Keratinocyte (primary cell): Measurements from ENCODE around the gene PPP1R16B. TPM values are rescaled to one million over a fixed set of nuclear protein-coding genes. Genes with fewer than 3 reads are reported as not detected.

Experiments used
- DNase-seq: peaks from one replicate; pipeline ENCODE4 v3.0.0-alpha.2; 2011; ENCODE audit warnings: low read depth, missing footprints, low spot score
- FAIRE-seq: peaks from 2 replicates; lab custom pipeline; 2011; peaks lifted over from hg19 to GRCh38; lab: Jason Lieb, UNC
- H2AFZ ChIP-seq: 2 replicates; pipeline ENCODE4 v1.6.0; 2012; ENCODE audit warnings: low read length, control low read depth, inconsistent platforms; ENCODE audit not compliant: control insufficient read depth
- H3K27ac ChIP-seq: 2 replicates; pipeline ENCODE4 v1.5.1; 2011; ENCODE audit warnings: low read length; ENCODE audit not compliant: control insufficient read depth, insufficient read depth
- H3K27me3 ChIP-seq: 3 replicates; pipeline ENCODE4 v1.6.0; 2011; ENCODE audit warnings: low read length; ENCODE audit not compliant: control insufficient read depth, insufficient read depth; ENCODE audit errors: extremely low read depth
- H3K36me3 ChIP-seq, 2 experiments: 2 replicates in 1 of 2; 3 replicates in 1 of 2; pipeline ENCODE4 v1.5.1; 2011; ENCODE audit warnings: low read length in 2 of 2, mild to moderate bottlenecking in 1 of 2; ENCODE audit not compliant: control insufficient read depth in 2 of 2, insufficient read depth in 2 of 2; ENCODE audit errors: extremely low read depth in 1 of 2
- H3K4me1 ChIP-seq: 3 replicates; pipeline ENCODE4 v1.5.1; 2011; ENCODE audit warnings: low read length; ENCODE audit not compliant: control insufficient read depth, insufficient read depth; ENCODE audit errors: extremely low read depth
- H3K4me2 ChIP-seq: 3 replicates; pipeline ENCODE4 v1.6.0; 2011; ENCODE audit warnings: low read depth, low read length; ENCODE audit not compliant: control insufficient read depth, insufficient read depth; ENCODE audit errors: extremely low read depth
- H3K4me3 ChIP-seq, 3 experiments: fragments of 200-600 bp in 1 of 3; sonication (generic) in 1 of 3; 2 replicates in 2 of 3; 3 replicates in 1 of 3; pipeline ENCODE4 v1.5.1; 2011 to 2016; ENCODE audit warnings: low read length in 3 of 3, mild to moderate bottlenecking in 3 of 3, control low read depth in 2 of 3, inconsistent platforms in 1 of 3, low read depth in 1 of 3, mixed read lengths in 1 of 3, mixed run types in 1 of 3, moderate library complexity in 1 of 3; ENCODE audit not compliant: control insufficient read depth in 2 of 3, insufficient read depth in 2 of 3; ENCODE audit errors: extremely low read depth in 1 of 3
- H3K79me2 ChIP-seq: 2 replicates; pipeline ENCODE4 v1.6.0; 2012; ENCODE audit warnings: low read length; ENCODE audit not compliant: control insufficient read depth, insufficient read depth
- H3K9ac ChIP-seq: 3 replicates; pipeline ENCODE4 v1.6.0; 2011; ENCODE audit warnings: low read length; ENCODE audit not compliant: control insufficient read depth, insufficient read depth; ENCODE audit errors: extremely low read depth
- H3K9me1 ChIP-seq: 3 replicates; pipeline ENCODE4 v1.6.0; 2011; ENCODE audit warnings: low read length; ENCODE audit not compliant: control insufficient read depth, insufficient read depth; ENCODE audit errors: extremely low read depth
- H3K9me3 ChIP-seq: 2 replicates; pipeline ENCODE4 v1.5.1; 2012; ENCODE audit warnings: low read depth, low read length; ENCODE audit not compliant: control insufficient read depth
- H4K20me1 ChIP-seq: 3 replicates; pipeline ENCODE4 v1.6.0; 2011; ENCODE audit warnings: low read length; ENCODE audit not compliant: control insufficient read depth, insufficient read depth; ENCODE audit errors: extremely low read depth
- EZH2 ChIP-seq: IDR thresholded peaks from one replicate; pipeline ENCODE4 v1.6.1; 2012; ENCODE audit warnings: inconsistent platforms, mild to moderate bottlenecking, low read length, moderate library complexity
- dilution Hi-C: fragments of 300-500 bp; cut with MboI; formaldehyde crosslinking; loops from one replicate; pipeline ENCODE4 v1.7.0; 2020; ENCODE audit warnings: low sequenced_read_pairs; ENCODE audit not compliant: extremely low pct_ligation_motif_present
- polyA plus RNA-seq, 5 experiments: library from polyadenylated mRNA; depleted of rRNA in 3 of 5; stranded (reverse) in 3 of 5; stranded (forward) in 1 of 5; unstranded in 1 of 5; fragments of >200 nt; gene quantifications; 1 replicate in 1 of 5; 2 replicates in 3 of 5; 3 replicates in 1 of 5; pipeline versions ENCODE4 v1.2.1 to v1.2.3, GENCODE V29; 2011 to 2012; ENCODE audit warnings: missing spikeins in 2 of 5, low read depth in 1 of 5, low replicate concordance in 1 of 5
- TF ChIP-seq, protein P1 (sequence below), 3 experiments: IDR thresholded peaks in 1 of 3; conservative IDR thresholded peaks in 1 of 3; optimal IDR thresholded peaks in 1 of 3; 2 replicates in 2 of 3; 3 replicates in 1 of 3; pipeline versions ENCODE3 to v1.5.1; 2011; ENCODE audit warnings: low read length in 3 of 3, mild to moderate bottlenecking in 3 of 3, moderate library complexity in 2 of 3, control low read depth in 1 of 3, inconsistent platforms in 1 of 3; ENCODE audit not compliant: insufficient read depth in 2 of 3; ENCODE audit errors: extremely low read depth in 1 of 3

The PPP1R16B gene
- polyA plus RNA-seq, 1 donor (not counting 4 experiments of a cell fraction or from before 2014, with no cell fraction given): not detected

DNA sequence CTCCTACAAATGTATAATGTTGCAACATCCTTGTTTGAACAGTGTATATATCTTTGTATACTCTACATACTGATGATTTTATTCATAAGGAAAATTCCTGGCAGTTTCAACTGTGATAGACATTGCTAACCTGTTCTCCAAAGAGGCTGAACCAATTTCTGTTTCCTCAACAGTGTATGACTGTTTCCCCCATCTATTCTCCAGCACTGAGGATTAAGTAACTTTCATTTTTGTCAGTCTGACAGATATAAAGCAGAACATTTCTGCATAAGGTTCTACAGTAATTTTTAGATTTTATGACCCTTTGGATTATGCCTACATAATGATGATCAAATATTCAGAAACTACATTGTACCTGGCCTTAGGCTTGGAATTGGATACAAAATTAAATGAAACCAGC lies 9.9 kb downstream of the PPP1R16B start:
- FAIRE-seq (no peak), DNase-seq (no peak)
- Histone ChIP-seq H4K20me1 (no peaks in the 10 kb centered on the region), H3K9me3 (no peaks in the 10 kb centered on the region), H3K36me3 (no peaks in the 10 kb centered on the region), H3K4me2 (no peak overlapping the region), H3K27me3 (peaks cover 6% of the 10 kb centered on the region), H2AFZ (no peak overlapping the region), H3K9me1 (no peaks in the 10 kb centered on the region), H3K4me1 (no peaks in the 10 kb centered on the region), H3K4me3 (no peak overlapping the region), H3K9ac (no peak overlapping the region), H3K27ac (no peak overlapping the region), H3K79me2 (no peaks in the 10 kb centered on the region)
- TF ChIP-seq EZH2: no peak
- TF ChIP-seq, protein P1, sequence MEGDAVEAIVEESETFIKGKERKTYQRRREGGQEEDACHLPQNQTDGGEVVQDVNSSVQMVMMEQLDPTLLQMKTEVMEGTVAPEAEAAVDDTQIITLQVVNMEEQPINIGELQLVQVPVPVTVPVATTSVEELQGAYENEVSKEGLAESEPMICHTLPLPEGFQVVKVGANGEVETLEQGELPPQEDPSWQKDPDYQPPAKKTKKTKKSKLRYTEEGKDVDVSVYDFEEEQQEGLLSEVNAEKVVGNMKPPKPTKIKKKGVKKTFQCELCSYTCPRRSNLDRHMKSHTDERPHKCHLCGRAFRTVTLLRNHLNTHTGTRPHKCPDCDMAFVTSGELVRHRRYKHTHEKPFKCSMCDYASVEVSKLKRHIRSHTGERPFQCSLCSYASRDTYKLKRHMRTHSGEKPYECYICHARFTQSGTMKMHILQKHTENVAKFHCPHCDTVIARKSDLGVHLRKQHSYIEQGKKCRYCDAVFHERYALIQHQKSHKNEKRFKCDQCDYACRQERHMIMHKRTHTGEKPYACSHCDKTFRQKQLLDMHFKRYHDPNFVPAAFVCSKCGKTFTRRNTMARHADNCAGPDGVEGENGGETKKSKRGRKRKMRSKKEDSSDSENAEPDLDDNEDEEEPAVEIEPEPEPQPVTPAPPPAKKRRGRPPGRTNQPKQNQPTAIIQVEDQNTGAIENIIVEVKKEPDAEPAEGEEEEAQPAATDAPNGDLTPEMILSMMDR (optimal IDR thresholded peaks at IDR 0.05 in 1 of 3, IDR thresholded peaks at IDR 0.05 in 1 of 3, conservative IDR thresholded peaks at IDR 0.05 in 1 of 3; ENCODE audit: extremely low read depth in 1 of 3, insufficient read depth in 2 of 3, low read length in 3 of 3): no peak
- dilution Hi-C loops: no loop called here

DNA sequence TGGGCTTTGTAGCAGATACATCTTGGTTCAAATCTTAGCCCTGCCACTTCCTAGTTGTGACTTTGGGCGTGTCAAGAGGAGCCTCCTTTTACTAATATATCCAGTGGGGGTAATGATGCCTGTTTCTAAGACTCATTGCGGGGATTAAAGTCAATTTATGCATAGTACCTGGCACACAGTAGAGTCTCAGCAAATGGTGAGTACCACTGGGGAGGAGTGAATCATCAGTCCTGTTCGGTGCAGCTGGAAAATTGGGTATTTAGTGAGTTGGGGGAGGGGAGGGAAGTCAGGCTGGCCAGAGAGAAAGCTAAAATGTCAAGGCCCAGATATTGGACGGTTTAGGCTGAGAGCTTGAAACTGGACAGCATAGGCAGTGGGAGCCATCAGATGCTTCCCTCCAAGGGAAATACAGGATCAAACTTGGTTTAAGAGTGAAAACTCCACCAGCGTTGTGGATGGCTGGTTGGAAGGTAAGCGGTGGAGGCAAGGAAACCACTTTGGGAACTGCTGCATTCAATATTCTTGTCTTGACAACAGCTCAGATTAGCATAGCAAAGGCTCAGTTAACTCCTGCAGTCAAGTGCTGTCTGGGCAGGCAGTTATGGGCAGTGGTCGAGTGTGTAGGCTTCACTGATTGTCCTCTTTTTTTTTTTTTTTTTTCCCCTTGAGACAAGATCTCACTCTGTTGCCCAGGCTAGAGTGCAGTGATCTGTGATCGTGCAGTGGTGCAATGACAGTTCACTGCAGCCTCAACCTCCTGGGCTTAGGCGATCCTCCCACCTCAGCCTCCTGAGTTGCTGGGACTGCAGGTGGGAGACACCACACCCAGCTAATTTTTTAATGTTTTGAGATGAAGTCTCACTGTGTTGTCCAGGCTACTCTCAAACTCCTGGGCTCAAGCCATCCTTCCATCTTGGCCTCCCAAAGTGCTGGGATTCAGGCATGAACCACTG lies 12.9 kb downstream of the PPP1R16B start:
- Histone ChIP-seq H3K9me3 (no peaks in the 10 kb centered on the region), H3K27me3 (no peaks in the 10 kb centered on the region), H4K20me1 (no peaks in the 10 kb centered on the region), H3K4me3 (no peak overlapping the region), H3K9ac (no peak overlapping the region), H3K36me3 (no peaks in the 10 kb centered on the region), H3K27ac (no peak overlapping the region), H3K4me2 (no peak overlapping the region), H3K9me1 (no peaks in the 10 kb centered on the region), H2AFZ (no peak overlapping the region), H3K4me1 (no peaks in the 10 kb centered on the region), H3K79me2 (no peaks in the 10 kb centered on the region)
- dilution Hi-C loops: no loop called here
- no peak for DNase-seq
- TF ChIP-seq, protein P1 (optimal IDR thresholded peaks at IDR 0.05 in 1 of 3, IDR thresholded peaks at IDR 0.05 in 1 of 3, conservative IDR thresholded peaks at IDR 0.05 in 1 of 3; ENCODE audit: extremely low read depth in 1 of 3, insufficient read depth in 2 of 3, low read length in 3 of 3): no peak
- TF ChIP-seq EZH2: no peak
- FAIRE-seq: no peak
